ENCODE results near the gene PARVG.

Gene PARVG

GRCh38 chr22:44197271-44197670 lies 16.5 kb downstream of the PARVG start:
- no peak for DNase-seq

DNA sequence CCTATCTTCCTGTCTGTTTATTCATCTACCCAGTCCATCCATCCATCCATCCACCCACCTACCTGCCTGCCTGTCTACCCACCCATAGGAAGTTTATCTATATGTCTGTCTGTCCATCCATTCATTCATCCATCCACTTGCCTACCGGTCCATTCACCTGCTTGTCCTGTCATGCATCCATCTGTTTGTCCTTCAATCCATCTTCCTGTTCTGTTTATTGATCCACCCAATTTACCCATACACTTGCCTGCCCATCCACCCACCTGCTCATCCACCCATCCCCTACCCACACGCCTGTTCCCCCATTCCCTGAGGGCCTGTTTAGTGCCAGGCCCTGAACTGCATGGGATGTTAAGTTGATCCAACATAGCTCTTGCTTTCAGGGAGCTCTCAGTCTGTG lies 18.4 kb downstream of the PARVG start:
- DNase-seq = no peak

- no peak for DNase-seq
These were observed 19.1 kb downstream of the PARVG start for GRCh38 chr22:44199866-44200265.

DNA sequence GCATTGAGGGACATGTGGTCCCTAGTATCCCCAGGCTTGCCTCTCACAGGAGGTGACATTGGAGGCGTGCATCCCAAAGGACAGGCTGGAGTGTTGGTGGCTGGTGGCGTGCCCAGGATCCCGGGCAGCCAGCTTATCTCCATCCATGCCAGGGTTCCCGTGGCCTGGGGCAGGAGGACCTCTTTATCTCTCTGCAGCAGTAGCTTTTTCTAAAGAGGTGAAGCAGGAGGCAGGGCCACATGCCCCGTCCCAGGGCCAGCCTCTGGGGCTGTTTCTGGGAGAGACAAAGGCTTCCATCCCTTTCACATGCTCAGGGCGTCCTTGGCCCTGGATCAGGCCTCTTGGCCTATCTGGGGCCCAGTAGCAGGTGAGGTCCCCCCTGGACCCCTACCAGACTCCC lies 19.7 kb downstream of the PARVG start:
- no peak for DNase-seq

GRCh38 chr22:44200855-44201550 lies 20.3 kb downstream of the PARVG start:
- DNase-seq = no peak

DNA sequence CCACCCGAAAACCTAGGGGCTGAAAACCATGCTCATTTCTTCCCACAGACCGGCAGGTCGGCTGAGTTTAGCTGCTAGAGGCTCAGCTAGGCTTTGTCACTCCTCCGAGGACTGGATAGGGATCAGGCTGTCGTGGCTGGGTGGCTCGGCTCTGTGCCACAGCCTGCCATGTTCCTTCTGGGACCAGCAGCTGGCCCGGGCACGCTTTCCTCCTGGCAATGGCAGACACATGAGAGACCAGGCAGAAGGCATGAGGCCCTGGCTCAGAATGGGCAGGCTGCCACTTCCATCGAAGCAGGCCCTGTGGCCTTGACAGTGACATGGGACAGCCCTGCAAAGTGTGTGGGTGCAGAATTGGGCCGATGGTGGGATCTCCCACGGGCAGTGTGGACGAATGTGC lies 20.9 kb downstream of the PARVG start:
- DNase-seq = no peak

DNA sequence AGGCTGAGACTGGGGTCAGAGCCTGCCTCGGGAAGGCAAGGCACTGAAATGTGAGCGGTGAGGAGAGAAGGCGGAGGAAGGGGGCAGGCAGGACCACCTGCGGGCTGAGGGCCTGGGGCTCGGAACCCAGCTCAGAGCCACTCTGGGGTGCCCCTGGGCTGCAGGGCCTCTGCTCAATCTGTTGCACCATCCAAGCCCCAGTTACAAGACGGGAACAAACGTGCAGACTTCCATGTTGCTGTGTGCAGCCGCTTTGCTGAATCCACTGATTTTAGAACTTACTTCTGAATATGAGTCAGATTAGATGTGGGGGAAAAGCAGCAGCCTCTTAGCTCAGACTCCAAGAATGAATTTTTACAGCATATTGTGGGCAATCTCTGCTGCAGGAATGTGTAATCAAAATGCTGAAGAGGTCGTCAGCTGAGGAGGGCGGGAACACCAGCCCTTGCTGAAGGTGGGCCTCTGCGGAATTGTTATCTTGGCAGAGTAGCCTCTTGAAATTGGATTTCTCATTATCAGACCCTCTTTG lies 21.6 kb downstream of the PARVG start:
- DNase-seq = no peak

DNA sequence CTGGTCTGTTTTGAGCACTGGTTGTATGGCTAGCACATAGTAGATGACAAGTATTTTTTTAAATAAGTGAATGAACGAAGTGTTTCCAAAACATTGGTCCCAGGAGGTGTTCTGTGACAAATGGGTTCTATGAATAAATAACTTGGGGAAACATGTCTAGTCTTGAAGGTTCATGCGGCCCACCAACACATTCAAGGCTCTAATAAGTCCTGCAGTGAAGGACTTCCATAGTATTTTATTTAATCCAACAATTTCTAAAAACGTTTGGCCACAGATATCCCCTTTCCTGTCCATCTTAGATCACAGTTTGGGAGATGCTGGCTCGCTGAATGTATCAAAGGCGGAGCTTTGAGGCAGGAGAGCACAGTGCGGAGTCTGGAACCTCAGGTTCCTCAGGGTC lies 22.5 kb downstream of the PARVG start:
- DNase-seq = no peak

DNA sequence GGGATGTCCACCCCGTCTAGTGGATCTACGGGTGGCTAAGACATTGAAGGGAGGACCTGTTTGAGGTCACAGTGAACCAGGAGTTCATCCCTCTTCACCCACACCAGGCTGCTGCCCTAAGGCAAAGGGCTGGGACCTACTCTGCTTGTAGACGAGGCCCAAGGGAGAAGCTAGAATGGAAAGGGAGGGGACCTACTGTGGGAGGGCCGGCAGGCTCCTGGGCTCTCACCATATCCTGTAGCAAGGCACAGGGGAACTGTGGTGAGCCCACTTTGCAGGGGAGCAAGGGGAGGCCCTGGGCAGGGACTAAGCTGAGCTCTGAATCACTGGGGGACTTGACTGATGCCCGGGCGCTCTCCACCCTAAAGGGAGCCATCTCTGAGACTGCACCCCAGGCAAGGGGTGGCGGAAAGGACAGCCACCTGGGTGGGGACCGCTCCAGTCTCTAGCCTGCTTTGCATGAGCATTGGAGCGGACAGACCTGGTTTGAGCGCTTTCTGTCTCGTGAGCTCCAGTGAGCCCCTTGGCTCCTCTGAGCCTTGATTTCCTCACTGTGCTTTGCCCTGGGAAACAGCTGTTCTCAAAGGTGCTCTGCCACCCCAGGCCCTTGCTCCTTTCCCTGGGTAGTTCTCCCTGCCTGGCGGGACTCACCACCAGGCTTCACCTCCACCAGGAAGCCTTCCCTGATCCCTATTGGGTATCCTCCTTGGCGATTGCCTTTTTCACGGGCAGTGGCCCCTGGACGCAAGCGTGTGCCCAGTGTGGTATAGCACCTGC lies 24.2 kb downstream of the PARVG start:
- DNase-seq = no peak

DNA sequence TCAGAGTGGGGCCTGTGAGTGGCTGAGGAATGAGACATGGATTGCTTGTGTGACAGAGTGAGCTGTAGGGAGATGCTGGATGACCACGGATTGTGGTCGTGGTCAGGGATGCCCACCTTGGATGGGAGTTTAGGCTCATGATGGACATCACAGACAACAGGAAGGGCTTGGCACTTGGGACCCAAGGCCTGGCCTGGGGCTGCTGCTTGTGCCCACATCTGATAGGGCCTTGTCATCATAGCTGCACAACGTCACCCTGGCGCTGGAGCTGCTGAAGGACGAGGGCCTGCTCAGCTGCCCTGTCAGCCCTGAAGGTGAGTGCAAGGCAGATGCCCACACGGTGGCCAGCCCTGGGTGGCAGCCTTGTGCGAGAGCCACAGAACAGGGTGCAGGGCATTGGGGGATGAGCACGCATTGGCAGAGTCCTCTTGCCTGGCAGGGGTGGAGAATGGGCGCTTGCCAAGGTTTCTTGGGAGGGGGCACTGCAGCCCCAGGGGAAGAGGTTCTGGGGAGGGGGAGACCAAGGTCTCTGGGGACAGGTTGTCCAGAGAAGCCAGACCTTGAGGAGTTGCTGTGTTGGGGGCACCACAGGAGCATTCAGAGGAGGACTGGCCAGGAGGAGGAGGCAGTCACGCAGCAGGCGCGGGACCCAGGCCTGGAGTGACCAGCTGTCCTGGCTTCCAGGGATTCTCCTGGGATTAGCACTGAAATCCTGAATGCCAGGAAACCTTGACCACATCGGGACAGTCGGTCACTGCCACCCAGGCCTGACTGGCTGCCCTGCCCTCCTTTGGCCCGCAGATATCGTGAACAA lies 25.0 kb downstream of the PARVG start:
- no peak for DNase-seq

GRCh38 chr22:44206330-44206645 lies 25.6 kb downstream of the PARVG start:
- DNase-seq = no peak

- DNase-seq = no peak
These were observed 26.0 kb downstream of the PARVG start for GRCh38 chr22:44206696-44207095.

GRCh38 chr22:44207173-44207980 lies 26.7 kb downstream of the PARVG start:
- no peak for DNase-seq

DNA sequence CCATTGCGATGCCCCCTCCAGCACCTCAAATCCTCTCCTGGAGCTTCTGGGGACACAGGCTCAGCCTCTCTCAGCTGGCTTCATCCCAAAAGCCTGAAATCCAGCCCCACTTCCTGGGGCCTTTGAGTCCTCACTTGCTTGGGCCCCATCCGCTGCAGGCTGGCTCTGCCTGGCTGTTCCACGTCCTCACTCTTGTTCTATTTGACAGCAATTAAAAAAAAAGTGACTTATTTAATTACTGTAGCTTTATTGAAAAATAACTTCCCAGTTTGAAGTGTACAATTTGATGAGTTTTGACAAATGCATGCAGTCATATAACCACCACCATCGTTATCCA lies 27.2 kb downstream of the PARVG start:
- no peak for DNase-seq

GRCh38 chr22:44209343-44209742 lies 28.6 kb downstream of the PARVG start:
- DNase-seq = no peak

GRCh38 chr22:44210722-44211121 lies 30.0 kb downstream of the PARVG start:
- DNase-seq = no peak

- no peak for DNase-seq
These were observed 30.7 kb downstream of the PARVG start for GRCh38 chr22:44211256-44211945.

- DNase-seq = no peak
These were observed 31.5 kb downstream of the PARVG start for GRCh38 chr22:44211946-44212930.

DNA sequence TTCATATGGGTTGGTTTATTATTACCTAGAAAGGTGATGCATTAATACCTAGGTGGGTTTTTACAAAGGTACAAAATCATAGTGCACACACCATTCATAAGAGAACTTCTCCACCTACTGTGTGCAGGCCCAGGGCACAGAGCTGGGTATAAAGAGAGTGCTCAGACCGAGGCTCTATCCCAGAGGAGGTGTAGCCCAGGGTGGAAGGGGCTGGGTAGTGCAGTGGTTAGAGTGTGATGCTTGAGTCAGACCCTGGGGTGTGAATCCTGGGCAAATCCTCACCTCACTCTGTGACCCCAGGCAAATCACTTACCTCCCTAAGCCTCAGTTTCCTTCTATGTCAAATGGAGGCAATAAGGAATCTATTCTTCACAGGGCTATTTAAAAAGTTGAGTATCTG lies 32.2 kb downstream of the PARVG start:
- DNase-seq = no peak

DNA sequence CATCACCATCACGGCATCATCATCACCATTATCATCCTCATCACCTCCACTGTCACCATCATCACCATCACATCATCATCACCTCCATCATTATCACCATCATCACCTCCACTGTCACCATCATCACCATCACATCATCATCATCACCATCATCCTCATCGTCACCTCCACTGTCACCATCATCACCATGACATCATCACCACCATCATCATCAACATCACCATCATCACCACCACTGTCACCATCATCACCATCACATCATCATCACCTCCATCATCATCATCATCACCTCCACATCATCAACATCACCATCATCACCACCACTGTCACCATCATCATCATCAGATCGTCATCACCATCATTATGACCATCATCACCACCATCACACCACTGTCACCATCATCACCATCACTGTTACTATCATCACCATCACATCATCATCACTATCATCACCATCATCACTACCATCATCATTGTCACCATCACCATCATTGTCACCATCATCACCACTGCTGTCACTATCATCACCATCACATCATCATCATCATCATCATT lies 32.8 kb downstream of the PARVG start:
- DNase-seq = no peak

- no peak for DNase-seq
These were observed 33.5 kb downstream of the PARVG start for GRCh38 chr22:44214187-44214586.

All from CD4-positive, alpha-beta T cell treated with Interleukin-10 for 1 hour (primary cell).